ENCODE measurements around the gene SLC25A42. TPM values are rescaled to one million over a fixed set of nuclear protein-coding genes. Genes with fewer than 3 reads are reported as not detected.

SLC25A42 gene
- total RNA-seq, 1 donor from 2014 or later: 27.2 TPM

DNA sequence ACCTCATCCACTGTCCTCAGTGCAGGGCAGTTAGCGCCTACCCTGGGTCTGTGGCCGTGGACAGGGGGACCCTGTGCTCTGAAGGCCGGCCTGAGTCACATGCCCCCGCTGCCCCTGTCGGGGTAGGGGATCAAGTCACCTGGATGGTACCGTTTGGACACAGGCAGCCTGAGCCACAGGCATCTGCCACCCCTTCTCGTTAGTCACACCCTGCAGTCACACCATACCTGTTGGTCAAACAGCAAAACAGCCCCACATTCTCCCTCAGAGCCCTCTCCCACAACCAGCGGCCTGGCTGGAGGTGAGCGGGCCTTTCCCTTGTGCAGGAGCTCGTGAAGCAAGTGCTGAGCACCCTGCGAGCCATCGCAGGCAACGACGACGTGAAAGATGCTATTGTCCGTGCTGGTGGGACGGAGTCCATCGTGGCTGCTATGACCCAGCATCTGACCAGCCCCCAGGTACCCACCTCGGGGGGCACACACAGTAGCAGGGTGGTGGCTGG, 8.8 kb upstream of the SLC25A42 start:
- no peaks in the 10 kb centered on the region for H3K9me3 ChIP-seq (replicated peaks)
- H3K4me3 ChIP-seq: no peak overlapping the region
- DNase-seq: no peak
- H3K27me3 ChIP-seq (ENCODE audit: low read depth): no peaks in the 10 kb centered on the region
- peaks cover 48% of the 10 kb centered on the region for H3K36me3 ChIP-seq
- H3K27ac ChIP-seq (replicated peaks): no peak overlapping the region
- peaks cover 11% of the 10 kb centered on the region for H3K4me1 ChIP-seq
- intact Hi-C loops (cut with micrococcal nuclease): loop anchor here (5.0 kb wide), 1 partner anchor 82 kb away; the partner anchor contains the start of gene TMEM161A
- TF ChIP-seq, protein P1, sequence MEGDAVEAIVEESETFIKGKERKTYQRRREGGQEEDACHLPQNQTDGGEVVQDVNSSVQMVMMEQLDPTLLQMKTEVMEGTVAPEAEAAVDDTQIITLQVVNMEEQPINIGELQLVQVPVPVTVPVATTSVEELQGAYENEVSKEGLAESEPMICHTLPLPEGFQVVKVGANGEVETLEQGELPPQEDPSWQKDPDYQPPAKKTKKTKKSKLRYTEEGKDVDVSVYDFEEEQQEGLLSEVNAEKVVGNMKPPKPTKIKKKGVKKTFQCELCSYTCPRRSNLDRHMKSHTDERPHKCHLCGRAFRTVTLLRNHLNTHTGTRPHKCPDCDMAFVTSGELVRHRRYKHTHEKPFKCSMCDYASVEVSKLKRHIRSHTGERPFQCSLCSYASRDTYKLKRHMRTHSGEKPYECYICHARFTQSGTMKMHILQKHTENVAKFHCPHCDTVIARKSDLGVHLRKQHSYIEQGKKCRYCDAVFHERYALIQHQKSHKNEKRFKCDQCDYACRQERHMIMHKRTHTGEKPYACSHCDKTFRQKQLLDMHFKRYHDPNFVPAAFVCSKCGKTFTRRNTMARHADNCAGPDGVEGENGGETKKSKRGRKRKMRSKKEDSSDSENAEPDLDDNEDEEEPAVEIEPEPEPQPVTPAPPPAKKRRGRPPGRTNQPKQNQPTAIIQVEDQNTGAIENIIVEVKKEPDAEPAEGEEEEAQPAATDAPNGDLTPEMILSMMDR (IDR thresholded peaks at IDR 0.05; ENCODE audit: borderline replicate concordance): no peak

DNA sequence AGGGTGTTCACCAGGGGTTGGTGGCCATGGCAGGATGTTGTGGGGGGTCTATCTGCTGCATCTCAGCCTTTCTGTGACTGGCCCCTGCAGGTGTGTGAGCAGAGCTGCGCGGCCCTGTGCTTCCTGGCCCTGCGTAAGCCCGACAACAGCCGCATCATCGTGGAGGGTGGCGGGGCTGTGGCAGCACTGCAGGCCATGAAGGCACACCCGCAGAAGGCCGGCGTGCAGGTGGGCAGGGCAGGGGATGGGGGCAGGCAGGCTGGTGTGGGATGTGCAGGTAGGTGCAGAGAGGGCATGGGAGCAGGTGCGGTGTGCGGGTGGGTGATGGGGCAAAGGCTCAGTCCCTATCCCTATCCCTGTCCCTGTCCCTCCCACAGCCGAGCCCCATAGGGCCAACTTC, 8.1 kb upstream of the SLC25A42 start:
- H3K9me3 ChIP-seq (replicated peaks): no peaks in the 10 kb centered on the region
- no peak overlapping the region for H3K27ac ChIP-seq (replicated peaks)
- intact Hi-C loops (cut with micrococcal nuclease): no loop called here
- DNase-seq: no peak
- H3K36me3 ChIP-seq: peaks cover 48% of the 10 kb centered on the region
- no peaks in the 10 kb centered on the region for H3K27me3 ChIP-seq (ENCODE audit: low read depth)
- no peak overlapping the region for H3K4me3 ChIP-seq
- peaks cover 18% of the 10 kb centered on the region for H3K4me1 ChIP-seq
- TF ChIP-seq, protein P1 (IDR thresholded peaks at IDR 0.05; ENCODE audit: borderline replicate concordance): no peak

DNA sequence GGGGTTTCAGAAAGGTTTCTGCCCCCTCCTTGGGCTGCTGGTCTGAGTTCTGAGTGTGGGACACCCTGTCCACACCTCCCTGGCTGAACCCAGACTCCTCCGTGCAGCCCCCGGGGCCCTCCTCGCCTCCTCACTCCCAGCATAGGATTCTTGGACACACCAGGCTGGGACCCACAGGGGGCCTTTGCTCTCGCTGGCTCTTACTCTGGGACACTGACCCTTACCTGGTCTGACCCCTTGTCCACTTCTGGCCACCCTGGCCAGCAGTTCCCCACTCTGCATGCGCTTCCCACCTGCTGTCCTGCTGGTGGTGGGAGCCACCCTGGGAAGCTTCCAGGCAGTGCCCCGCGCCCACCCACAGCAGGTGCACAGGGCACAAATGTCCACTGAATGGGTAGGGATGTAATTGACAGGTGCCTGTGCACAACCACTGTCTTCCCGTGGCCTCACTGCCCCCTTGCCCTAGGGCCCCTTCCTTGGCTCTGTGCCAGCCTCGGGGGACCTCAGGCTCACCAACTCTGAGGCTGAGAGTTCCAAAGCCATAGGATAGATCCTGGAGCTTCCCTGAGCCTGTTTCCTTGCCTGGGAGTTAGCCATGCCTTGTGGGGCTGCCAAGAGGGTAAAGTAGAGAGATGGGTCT, 7.0 kb upstream of the SLC25A42 start:
- no peak overlapping the region for H3K4me3 ChIP-seq
- peaks cover 28% of the 10 kb centered on the region for H3K4me1 ChIP-seq
- H3K27me3 ChIP-seq (ENCODE audit: low read depth): no peaks in the 10 kb centered on the region
- intact Hi-C loops (cut with micrococcal nuclease): no loop called here
- no peaks in the 10 kb centered on the region for H3K9me3 ChIP-seq (replicated peaks)
- DNase-seq: no peak
- H3K36me3 ChIP-seq: peaks cover 44% of the 10 kb centered on the region
- no peak overlapping the region for H3K27ac ChIP-seq (replicated peaks)
- TF ChIP-seq, protein P1 (IDR thresholded peaks at IDR 0.05; ENCODE audit: borderline replicate concordance): no peak

DNA sequence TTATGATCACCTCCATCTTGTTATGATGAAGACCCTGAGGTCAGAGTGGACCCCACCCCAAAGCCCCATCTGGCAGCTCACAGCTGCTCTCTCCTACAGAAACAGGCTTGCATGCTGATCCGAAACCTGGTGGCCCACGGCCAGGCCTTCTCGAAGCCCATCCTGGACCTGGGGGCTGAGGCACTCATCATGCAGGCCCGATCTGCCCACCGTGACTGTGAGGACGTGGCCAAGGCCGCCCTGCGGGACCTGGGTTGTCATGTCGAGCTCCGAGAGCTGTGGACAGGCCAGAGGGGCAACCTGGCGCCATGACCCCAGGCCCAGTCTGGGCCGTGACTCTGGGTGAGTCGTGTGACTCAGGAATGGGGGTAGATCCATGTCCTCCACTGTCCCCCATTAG, 6.5 kb upstream of the SLC25A42 start:
- H3K4me3 ChIP-seq: no peak overlapping the region
- DNase-seq: no peak
- H3K9me3 ChIP-seq (replicated peaks): no peaks in the 10 kb centered on the region
- no peaks in the 10 kb centered on the region for H3K27me3 ChIP-seq (ENCODE audit: low read depth)
- H3K36me3 ChIP-seq: peaks cover 38% of the 10 kb centered on the region
- TF ChIP-seq, protein P1 (IDR thresholded peaks at IDR 0.05; ENCODE audit: borderline replicate concordance): no peak
- H3K4me1 ChIP-seq: peaks cover 34% of the 10 kb centered on the region
- intact Hi-C loops (cut with micrococcal nuclease): no loop called here
- no peak overlapping the region for H3K27ac ChIP-seq (replicated peaks)

DNA sequence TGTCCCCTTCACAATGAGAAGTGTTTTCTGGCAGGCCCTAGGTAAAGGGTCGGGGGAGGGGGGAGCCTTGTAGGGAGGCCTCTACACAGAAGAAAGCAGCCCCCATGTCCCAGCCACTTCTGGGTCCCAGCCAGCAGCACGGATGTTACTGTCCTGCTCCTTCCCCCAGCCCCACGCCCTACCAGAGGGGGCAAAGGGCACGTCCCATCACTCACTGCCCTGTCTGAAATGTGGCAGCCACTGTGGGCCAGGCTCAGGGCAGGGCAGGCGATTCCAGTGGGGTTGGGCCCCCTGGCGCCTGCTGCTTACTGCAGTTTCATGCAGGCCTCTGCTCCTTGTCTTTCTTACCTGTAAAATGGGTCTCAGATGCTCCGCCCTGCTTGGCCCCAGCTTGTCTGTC, 6.1 kb upstream of the SLC25A42 start:
- peaks cover 38% of the 10 kb centered on the region for H3K4me1 ChIP-seq
- H3K27ac ChIP-seq (replicated peaks): no peak overlapping the region
- intact Hi-C loops (cut with micrococcal nuclease): no loop called here
- peaks cover 34% of the 10 kb centered on the region for H3K36me3 ChIP-seq
- no peak overlapping the region for H3K4me3 ChIP-seq
- no peaks in the 10 kb centered on the region for H3K9me3 ChIP-seq (replicated peaks)
- no peak for DNase-seq
- TF ChIP-seq, protein P1 (IDR thresholded peaks at IDR 0.05; ENCODE audit: borderline replicate concordance): no peak
- H3K27me3 ChIP-seq (ENCODE audit: low read depth): no peaks in the 10 kb centered on the region

Data from left ventricle myocardium inferior (tissue), 1 donor.